ENCODE data around the gene CRTAP. TPM values are rescaled to one million over a fixed set of nuclear protein-coding genes. Genes with fewer than 3 reads are reported as not detected.
"Not testable (repeated sequence)": the region's sequence is repeated elsewhere in the genome, so short reads cannot be mapped to it uniquely, and the experiment has no call there.

Gene CRTAP
- total RNA-seq, 1 experiment from 2014 or later, result 179 TPM

DNA sequence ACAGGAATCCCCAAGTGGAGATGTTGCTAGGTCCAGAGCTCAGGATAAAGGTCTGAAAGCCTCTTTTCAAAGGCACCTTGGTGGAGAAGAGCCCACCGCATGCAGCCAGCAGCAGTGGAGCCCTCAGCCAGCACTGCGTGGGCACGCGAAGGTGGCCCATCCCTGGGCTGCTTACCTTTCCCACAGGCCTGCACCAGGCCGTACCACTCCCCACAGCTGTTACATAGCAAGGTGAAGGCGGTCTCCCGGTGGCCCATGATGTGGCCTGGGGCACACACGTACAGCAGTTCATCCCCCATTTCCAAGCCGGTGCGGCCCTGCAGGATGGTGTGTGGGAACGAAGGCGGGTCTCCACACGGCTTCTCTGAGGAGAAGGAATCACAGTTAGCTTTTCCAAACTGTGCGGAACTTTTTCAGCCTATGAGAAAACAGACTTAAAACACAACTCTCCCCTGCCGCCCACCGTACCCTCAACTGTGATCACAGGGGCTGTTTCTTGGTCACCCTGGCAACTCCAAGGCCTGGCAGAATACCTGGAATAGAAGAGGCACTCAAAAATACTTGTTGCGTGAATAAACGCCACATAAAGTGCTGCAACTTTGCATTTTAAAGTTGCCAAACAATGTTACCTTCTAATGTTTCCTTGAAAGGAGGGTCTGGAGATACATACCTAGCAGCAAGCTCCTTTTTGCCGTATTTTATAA is 61.0 kb downstream of the CRTAP start:
- no peak overlapping the region for H3K27ac Mint-ChIP-seq (ENCODE audit: low read depth, unreplicated experiment)
- H3K4me1 Mint-ChIP-seq (ENCODE audit: insufficient read depth, unreplicated experiment), result peaks cover 5% of the 10 kb centered on the region
- CTCF ChIA-PET, result interaction anchor here (0.6 to 1.0 kb wide), 3 partner anchors 23 to 76 kb away, joined by 3 to 4 read pairs (median 3); no protein-coding TSS in a partner anchor
- no TSS peak for BruUV-seq (replicated peaks)
- intact Hi-C loops (cut with micrococcal nuclease), result no loop called here
- H3K4me3 Mint-ChIP-seq (ENCODE audit: unreplicated experiment), result no peak overlapping the region
- POLR2A ChIA-PET, result no interaction called here
- no peak for TF ChIP-seq CTCF (IDR thresholded peaks at IDR 0.05; ENCODE audit: unreplicated experiment)
- H3K36me3 Mint-ChIP-seq (ENCODE audit: insufficient read depth, unreplicated experiment), result no peaks in the 10 kb centered on the region
- H3K9me3 Mint-ChIP-seq (ENCODE audit: unreplicated experiment), result no peaks in the 10 kb centered on the region
- DNase-seq (ENCODE audit: unreplicated experiment), result no peak
- H3K27me3 Mint-ChIP-seq (ENCODE audit: insufficient read depth, unreplicated experiment), result no peaks in the 10 kb centered on the region

GRCh38 chr3:33179132-33179531 is 65.3 kb downstream of the CRTAP start:
- H3K27me3 Mint-ChIP-seq (ENCODE audit: insufficient read depth, unreplicated experiment), result no peaks in the 10 kb centered on the region
- no TSS peak for BruUV-seq (replicated peaks)

GRCh38 chr3:33181229-33181628 is 67.4 kb downstream of the CRTAP start:
- no peaks in the 10 kb centered on the region for H3K36me3 Mint-ChIP-seq (ENCODE audit: insufficient read depth, unreplicated experiment)
- no peaks in the 10 kb centered on the region for H3K27me3 Mint-ChIP-seq (ENCODE audit: insufficient read depth, unreplicated experiment)
- CTCF ChIA-PET, result interaction anchor here (0.9 kb wide), 1 partner anchor 50 kb away, joined by 3 read pairs; no protein-coding TSS in a partner anchor
- intact Hi-C loops (cut with micrococcal nuclease), result no loop called here
- no peaks in the 10 kb centered on the region for H3K4me1 Mint-ChIP-seq (ENCODE audit: insufficient read depth, unreplicated experiment)
- H3K27ac Mint-ChIP-seq (ENCODE audit: low read depth, unreplicated experiment), result no peak overlapping the region
- no TSS peak for BruUV-seq (replicated peaks)
- DNase-seq (ENCODE audit: unreplicated experiment), result no peak
- no peaks in the 10 kb centered on the region for H3K9me3 Mint-ChIP-seq (ENCODE audit: unreplicated experiment)
- TF ChIP-seq CTCF (IDR thresholded peaks at IDR 0.05; ENCODE audit: unreplicated experiment), result no peak
- POLR2A ChIA-PET, result interaction anchor here (1.0 kb wide), 1 partner anchor 10 kb away, joined by 3 read pairs; no protein-coding TSS in a partner anchor
- H3K4me3 Mint-ChIP-seq (ENCODE audit: unreplicated experiment), result no peak overlapping the region

More at GRCh38 chr3:33179132-33179531, 65.3 kb downstream of the CRTAP start:
- no peak for TF ChIP-seq CTCF (IDR thresholded peaks at IDR 0.05; ENCODE audit: unreplicated experiment)
- ChIA-PET CTCF (interaction anchor here (0.7 kb wide), 1 partner anchor 18 kb away, joined by 4 read pairs; no protein-coding TSS in a partner anchor), POLR2A (no interaction called here)
- H3K4me1 Mint-ChIP-seq (ENCODE audit: insufficient read depth, unreplicated experiment), result no peaks in the 10 kb centered on the region
- intact Hi-C loops (cut with micrococcal nuclease), result no loop called here
- no peak for DNase-seq (ENCODE audit: unreplicated experiment)
- H3K9me3 Mint-ChIP-seq (ENCODE audit: unreplicated experiment), result no peaks in the 10 kb centered on the region
- no peaks in the 10 kb centered on the region for H3K36me3 Mint-ChIP-seq (ENCODE audit: insufficient read depth, unreplicated experiment)
- H3K4me3 Mint-ChIP-seq (ENCODE audit: unreplicated experiment), result no peak overlapping the region
- no peak overlapping the region for H3K27ac Mint-ChIP-seq (ENCODE audit: low read depth, unreplicated experiment)

DNA sequence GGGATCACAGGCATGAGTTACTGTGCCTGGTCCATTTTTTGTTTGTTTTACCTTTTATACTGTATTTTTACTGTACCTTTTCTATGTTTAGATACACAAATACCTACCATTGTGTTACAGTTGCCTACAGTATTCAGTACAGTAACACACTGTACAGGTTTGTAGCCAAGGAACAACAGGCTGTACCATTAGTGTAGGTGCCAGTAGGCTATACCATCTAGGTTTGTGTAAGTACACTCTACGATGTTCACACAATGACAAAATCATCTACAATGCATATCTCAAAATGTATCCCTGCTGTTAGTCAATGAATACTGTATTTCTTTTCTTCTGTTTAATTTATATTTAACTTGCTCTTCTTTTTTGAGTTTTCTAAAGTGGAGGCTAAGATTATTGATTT is 67.8 kb downstream of the CRTAP start:
- DNase-seq (ENCODE audit: unreplicated experiment); H3K27ac Mint-ChIP-seq (ENCODE audit: low read depth, unreplicated experiment); H3K4me3 Mint-ChIP-seq (ENCODE audit: unreplicated experiment); CTCF ChIA-PET; H3K36me3 Mint-ChIP-seq (ENCODE audit: insufficient read depth, unreplicated experiment); H3K27me3 Mint-ChIP-seq (ENCODE audit: insufficient read depth, unreplicated experiment); BruUV-seq (replicated peaks); H3K9me3 Mint-ChIP-seq (ENCODE audit: unreplicated experiment); H3K4me1 Mint-ChIP-seq (ENCODE audit: insufficient read depth, unreplicated experiment); intact Hi-C loops (cut with micrococcal nuclease): not testable (repeated sequence)
- POLR2A ChIA-PET, result interaction anchor here (1.0 kb wide), 1 partner anchor 9 kb away, joined by 3 read pairs; no protein-coding TSS in a partner anchor

Data from MCF 10A (cell line).